Brain microvascular endothelial cell (primary cell): Measurements from ENCODE around the gene SSBP3.

ENCODE experiments used
- DNase-seq: peaks from one replicate; pipeline ENCODE4 v3.0.0-alpha.2; 2020
- H3K27ac ChIP-seq: fragments of 250-450 bp; sonication (Bioruptor Pico); 2 replicates; pipeline ENCODE4 v1.5.1; 2020; ENCODE audit warnings: mild to moderate bottlenecking, moderate library complexity
- H3K27me3 ChIP-seq: fragments of 250-450 bp; sonication (Bioruptor Pico); replicated peaks from 2 replicates; pipeline ENCODE4 v1.5.1; 2020; ENCODE audit warnings: mild to moderate bottlenecking
- H3K36me3 ChIP-seq: fragments of 250-450 bp; sonication (Bioruptor Pico); replicated peaks from 2 replicates; pipeline ENCODE4 v1.5.1; 2020; ENCODE audit warnings: mild to moderate bottlenecking
- H3K4me3 ChIP-seq: 2 replicates; pipeline ENCODE4 v1.5.1; 2011; ENCODE audit warnings: low read depth, mild to moderate bottlenecking, control low read depth, low read length, moderate library complexity
- in situ Hi-C: cut with HindIII; loops from 2 replicates; pipeline ENCODE4 v1.10.0; 2017; ENCODE audit warnings: low sequenced_read_pairs, low pct_ligation_motif_present
- TF ChIP-seq, protein P1 (sequence below): IDR thresholded peaks from 2 replicates; pipeline ENCODE4 v1.5.1; 2011; ENCODE audit warnings: low read depth, mild to moderate bottlenecking, moderate library complexity, low read length, control low read depth, inconsistent platforms; ENCODE audit errors: missing control alignments

Gene SSBP3

DNA sequence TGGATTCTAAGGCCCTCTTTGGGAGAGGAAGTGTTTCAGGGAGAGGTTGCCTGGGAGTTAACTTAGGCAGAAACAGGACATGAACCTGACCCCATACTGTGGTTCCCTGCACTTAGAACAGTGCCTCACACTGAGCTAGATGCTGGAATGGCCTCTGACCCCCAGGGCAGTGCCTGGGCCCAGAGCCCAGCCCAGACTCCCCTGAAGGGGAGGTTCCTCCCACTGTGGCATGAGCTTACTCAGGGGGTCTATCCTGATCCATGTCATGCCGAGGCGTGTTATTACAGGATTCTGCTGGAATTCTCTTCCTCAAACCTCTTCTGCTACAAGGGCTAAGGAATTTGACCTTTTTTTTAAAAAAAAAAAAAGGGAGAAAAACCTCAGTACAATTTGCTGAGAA, 134.1 kb downstream of the SSBP3 start:
- H3K27ac ChIP-seq, result no peak overlapping the region
- in situ Hi-C loops, result no loop called here
- no peaks in the 10 kb centered on the region for H3K36me3 ChIP-seq
- no peak overlapping the region for H3K4me3 ChIP-seq
- DNase-seq, result no peak
- no peaks in the 10 kb centered on the region for H3K27me3 ChIP-seq
- TF ChIP-seq, protein P1, sequence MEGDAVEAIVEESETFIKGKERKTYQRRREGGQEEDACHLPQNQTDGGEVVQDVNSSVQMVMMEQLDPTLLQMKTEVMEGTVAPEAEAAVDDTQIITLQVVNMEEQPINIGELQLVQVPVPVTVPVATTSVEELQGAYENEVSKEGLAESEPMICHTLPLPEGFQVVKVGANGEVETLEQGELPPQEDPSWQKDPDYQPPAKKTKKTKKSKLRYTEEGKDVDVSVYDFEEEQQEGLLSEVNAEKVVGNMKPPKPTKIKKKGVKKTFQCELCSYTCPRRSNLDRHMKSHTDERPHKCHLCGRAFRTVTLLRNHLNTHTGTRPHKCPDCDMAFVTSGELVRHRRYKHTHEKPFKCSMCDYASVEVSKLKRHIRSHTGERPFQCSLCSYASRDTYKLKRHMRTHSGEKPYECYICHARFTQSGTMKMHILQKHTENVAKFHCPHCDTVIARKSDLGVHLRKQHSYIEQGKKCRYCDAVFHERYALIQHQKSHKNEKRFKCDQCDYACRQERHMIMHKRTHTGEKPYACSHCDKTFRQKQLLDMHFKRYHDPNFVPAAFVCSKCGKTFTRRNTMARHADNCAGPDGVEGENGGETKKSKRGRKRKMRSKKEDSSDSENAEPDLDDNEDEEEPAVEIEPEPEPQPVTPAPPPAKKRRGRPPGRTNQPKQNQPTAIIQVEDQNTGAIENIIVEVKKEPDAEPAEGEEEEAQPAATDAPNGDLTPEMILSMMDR, result no peak

DNA sequence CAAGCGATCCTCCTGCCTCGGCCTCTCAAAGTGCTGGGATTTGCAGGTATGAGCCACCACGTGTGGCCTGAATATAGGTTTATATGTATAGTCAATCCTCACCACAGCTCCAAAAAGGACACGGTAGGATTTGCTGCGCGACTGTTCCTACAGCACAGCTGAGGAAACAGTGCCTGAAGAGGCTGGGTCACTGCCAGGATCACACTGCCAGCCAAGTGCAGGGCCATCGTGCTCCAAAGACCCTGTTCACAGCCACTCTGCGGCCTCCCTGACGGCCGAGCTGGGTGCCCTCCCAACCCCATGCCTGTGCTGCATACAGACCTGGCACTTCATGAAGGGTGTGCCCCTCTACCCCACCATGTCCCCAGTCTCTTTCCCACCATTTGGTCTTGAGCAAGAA, 134.9 kb downstream of the SSBP3 start:
- TF ChIP-seq, protein P1, result no peak
- H3K4me3 ChIP-seq, result no peak overlapping the region
- no peak for DNase-seq
- in situ Hi-C loops, result no loop called here
- no peak overlapping the region for H3K27ac ChIP-seq
- H3K36me3 ChIP-seq, result no peaks in the 10 kb centered on the region
- no peaks in the 10 kb centered on the region for H3K27me3 ChIP-seq

DNA sequence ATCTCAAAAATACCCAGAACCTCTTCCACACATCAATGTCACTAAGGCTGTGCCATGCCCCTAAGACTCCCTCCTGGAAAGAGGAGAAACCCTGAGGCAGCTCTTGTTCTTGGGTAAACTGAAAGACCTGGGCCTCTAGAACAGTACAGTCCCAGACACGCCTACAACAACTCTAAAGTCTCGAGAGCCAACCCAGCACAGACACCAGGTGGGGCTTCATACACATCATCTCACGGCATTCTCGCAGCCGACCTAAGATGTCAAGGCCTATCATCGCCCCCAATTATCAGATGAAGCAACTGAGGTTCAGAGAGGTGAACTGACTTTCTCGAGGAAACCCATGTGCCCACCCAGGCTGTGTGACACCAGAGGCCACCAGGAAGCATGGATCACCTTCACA, 135.7 kb downstream of the SSBP3 start:
- Histone ChIP-seq H3K4me3 (no peak overlapping the region), H3K27me3 (no peaks in the 10 kb centered on the region), H3K36me3 (no peaks in the 10 kb centered on the region), H3K27ac (no peak overlapping the region)
- TF ChIP-seq, protein P1, result no peak
- no peak for DNase-seq
- in situ Hi-C loops, result no loop called here

DNA sequence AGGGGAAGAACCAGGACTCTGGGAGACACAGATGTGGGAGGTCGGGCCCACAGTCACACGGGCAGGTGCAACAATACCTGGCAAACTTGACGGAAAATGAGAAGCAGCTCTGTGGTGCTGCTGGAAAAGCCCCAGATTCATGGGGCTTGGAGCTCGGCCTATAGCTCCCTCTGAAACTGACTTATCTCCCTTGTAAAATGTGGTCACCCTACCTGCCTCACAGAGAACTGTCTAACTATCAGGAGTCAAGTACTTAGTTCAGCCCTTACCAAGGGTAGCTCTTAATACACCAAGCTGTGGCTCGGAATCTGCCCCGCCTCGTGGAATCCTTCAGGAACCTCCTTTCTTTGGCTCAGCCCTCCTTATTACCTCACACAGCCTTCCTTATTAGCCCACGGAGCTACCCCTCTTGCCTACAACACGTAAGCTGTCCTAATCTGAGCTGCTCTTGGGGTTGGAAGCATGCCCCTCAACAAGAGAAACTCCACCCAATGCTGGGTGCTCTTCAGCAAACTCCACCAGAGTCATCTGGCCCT, 137.4 kb downstream of the SSBP3 start:
- no peak overlapping the region for H3K4me3 ChIP-seq
- no peak for DNase-seq
- H3K27ac ChIP-seq, result no peak overlapping the region
- H3K27me3 ChIP-seq, result no peaks in the 10 kb centered on the region
- TF ChIP-seq, protein P1, result no peak
- H3K36me3 ChIP-seq, result no peaks in the 10 kb centered on the region
- in situ Hi-C loops, result no loop called here

DNA sequence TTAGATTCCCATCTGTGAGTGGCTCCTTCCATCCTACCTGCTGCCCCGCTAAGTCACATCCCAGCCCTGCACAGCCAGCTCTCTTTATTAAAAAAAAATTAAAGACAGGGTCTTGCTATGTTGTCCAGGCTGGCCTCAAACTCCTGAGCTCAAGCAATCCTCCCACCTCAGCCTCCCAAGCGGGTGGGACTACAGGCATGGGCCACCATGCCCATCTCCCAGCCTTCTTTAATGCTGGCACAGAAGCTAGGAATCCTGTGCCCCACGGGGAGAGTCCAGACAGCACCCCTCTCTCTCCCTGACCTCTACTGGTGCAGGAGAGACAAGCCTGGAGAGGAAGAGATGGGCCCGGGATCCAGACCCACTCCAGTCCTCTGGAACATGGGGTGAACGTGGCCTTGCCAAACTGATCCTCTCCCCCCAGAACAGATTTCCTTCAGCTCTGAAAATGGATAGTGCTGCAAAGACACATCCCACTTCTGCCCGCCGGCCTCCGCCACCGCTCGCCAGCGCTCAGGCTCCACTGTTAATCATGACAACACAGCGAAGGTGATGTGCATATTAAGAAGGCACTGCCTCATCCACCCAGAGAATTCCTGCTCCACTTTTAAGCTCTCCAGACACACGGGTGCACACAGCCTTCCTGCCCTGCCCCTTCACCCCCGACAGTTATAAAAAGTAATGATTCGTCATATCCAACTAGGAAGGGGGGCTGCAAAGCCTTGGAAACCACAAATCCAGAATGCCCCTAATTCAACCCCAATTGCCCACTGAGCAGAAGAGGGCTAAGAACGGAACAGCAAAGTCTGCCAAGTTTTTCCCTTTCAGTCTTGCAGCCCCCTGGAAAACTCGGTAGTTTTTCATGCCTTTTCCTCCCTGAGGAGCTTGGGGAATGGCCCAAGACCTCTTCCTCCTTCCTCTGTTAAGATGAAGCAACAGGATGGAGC, 138.1 kb downstream of the SSBP3 start:
- H3K4me3 ChIP-seq, result no peak overlapping the region
- H3K36me3 ChIP-seq, result no peaks in the 10 kb centered on the region
- in situ Hi-C loops, result no loop called here
- TF ChIP-seq, protein P1, result no peak
- H3K27me3 ChIP-seq, result no peaks in the 10 kb centered on the region
- no peak for DNase-seq
- no peak overlapping the region for H3K27ac ChIP-seq
